Stimulated activated CD8-positive, alpha-beta memory T cell treated with anti-CD3 and anti-CD28 coated beads, Interleukin-4, amount 100 ng/mL, for 48 hours (primary cell): ENCODE results near the gene GUCY1A2.
"Not testable (repeated sequence)": the region's sequence is repeated elsewhere in the genome, so short reads cannot be mapped to it uniquely, and the experiment has no call there.

Source experiments
- DNase-seq: peaks from one replicate; pipeline ENCODE4 v3.0.0-alpha.2; 2020

GUCY1A2 gene

DNA sequence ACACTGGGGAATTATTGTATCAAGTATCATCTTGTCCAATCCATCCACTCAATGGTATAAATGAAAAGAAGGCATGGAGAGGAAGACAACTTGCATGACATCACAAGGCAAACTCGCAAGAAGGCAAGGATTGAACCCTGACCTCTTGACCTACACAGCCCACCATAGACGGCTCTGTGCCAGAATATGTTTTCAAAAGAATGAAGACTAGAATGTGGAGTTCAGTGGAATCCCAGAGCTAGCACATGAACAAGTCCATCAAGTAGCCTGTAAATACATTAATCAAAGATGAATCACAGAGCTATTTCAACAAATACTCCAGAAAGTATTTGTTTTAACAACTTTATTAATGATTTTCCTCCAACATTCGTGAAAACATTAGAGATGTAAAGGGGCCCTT is 189.7 kb downstream of the GUCY1A2 start:
- no peak for DNase-seq

GRCh38 chr11:106827687-106828086 is 190.6 kb downstream of the GUCY1A2 start:
- DNase-seq = no peak

DNA sequence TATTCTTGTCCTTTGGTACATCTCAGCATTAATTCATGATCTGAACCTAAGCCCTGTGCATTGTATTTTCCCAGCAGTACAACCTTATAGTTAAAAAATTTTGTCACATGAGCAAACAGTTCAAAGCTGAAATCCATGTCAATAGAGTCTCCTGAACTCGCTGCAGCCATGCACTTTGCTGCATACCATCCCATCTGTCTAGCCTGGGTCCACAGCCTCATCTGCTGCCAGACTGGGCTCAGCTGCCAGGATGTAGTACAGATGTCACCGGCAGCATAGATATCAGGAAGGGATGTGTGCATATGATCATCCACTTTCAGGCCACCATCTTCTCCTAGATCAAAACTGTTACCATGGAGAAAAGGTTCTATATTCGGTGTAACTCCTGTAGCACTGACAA is 191.7 kb downstream of the GUCY1A2 start:
- DNase-seq = not testable (repeated sequence)

DNA sequence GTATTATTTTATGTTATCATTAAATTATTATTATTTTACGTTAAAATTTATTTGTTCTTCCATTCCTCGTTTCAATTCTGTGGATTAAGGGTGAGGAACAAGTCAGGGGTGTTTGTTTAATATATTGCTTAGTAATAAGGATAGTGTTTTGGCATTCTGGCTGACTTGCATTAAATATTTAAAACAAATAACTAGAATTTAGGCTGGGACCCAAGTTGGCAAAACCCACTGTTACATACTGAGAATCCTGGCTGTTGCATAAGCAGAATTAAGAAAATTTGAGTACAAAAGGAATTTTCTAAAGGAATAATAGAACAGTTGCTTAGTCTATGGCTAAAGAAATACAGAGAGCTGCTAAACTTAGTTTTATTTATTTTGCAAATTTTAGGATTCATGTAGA is 196.4 kb downstream of the GUCY1A2 start:
- DNase-seq = no peak

- no peak for DNase-seq
These were observed 197.0 kb downstream of the GUCY1A2 start for GRCh38 chr11:106821291-106821690.

DNA sequence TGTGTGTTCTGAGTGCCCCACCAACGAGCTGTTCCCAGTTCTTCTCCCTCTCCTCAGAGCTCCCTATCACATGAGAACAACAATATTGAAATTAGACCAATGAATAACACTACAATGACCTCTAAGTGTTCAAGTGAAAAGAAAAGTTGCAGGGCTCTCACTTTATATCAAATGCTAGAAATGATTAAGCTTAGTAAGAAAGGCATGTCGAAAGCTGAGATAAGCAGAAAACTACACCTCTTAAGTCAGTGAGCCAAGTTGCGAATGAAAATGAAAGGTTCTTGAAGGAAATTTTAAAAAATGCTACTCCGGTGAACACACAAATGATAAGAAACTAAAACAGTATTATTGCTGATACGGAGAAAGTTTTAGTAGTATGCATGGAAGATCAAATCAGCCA is 199.8 kb downstream of the GUCY1A2 start:
- DNase-seq = no peak

GRCh38 chr11:106815209-106815608 is 203.1 kb downstream of the GUCY1A2 start:
- no peak for DNase-seq

GRCh38 chr11:106813806-106814205 is 204.5 kb downstream of the GUCY1A2 start:
- no peak for DNase-seq

GRCh38 chr11:106794058-106794457 is 224.2 kb downstream of the GUCY1A2 start:
- DNase-seq = no peak

DNA sequence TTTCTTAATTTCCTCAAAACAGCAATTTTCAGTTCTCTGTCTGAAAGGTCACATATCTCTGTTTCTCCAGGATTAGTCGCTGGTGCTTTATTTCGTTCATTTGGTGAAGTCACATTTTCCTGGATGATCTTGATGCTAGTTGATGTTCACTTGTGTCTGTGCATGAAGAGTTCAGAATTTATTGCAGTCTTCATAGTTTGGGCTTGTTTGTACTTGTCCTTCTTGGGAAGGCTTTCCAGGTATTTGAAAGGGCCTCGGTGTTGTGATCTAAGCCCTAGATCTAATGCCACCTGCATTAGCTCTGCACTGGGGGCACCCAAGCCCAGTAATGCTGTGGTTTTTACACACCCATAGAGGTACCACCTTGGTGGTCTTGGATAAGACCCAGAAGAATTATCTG is 228.9 kb downstream of the GUCY1A2 start:
- DNase-seq = no peak

- no peak for DNase-seq
These were observed 230.8 kb downstream of the GUCY1A2 start for GRCh38 chr11:106787454-106787853.

GRCh38 chr11:106785913-106786650 is 232.2 kb downstream of the GUCY1A2 start:
- DNase-seq = no peak

GRCh38 chr11:106777302-106777701 is 241.0 kb downstream of the GUCY1A2 start:
- not testable (repeated sequence) for DNase-seq

DNA sequence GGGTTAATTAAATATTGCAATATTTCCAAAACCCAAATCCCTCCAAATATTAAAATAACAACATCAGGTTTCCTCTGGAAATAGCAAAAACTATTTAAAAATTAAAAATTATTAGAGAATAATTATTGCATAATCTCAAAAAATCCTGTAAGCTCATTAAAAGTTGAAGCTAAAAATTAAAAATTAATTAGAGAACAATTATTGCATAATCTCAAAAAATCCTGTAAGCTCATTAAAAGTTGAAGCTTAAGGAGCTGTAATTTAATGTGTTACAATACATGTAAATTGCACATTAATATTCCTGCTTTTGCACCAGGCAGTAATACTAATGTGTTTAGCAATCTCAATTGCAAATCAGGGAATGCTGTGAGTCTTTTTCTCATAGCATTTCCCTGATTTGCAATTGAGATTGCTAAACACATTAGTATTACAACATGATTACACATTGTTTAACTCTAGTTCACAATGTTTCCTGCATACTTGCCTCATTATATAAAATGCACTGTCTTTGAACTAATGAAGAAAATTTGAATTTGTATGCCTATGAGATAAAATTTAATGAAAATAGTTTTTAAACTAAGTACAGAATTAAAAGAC is 247.7 kb downstream of the GUCY1A2 start:
- DNase-seq = no peak

- no peak for DNase-seq
These were observed 252.6 kb downstream of the GUCY1A2 start for GRCh38 chr11:106765469-106766258.

- DNase-seq = no peak
These were observed 254.8 kb downstream of the GUCY1A2 start for GRCh38 chr11:106763501-106763900.

GRCh38 chr11:106761745-106762144 is 256.5 kb downstream of the GUCY1A2 start:
- no peak for DNase-seq

GRCh38 chr11:106761240-106761639 is 257.0 kb downstream of the GUCY1A2 start:
- DNase-seq = no peak

DNA sequence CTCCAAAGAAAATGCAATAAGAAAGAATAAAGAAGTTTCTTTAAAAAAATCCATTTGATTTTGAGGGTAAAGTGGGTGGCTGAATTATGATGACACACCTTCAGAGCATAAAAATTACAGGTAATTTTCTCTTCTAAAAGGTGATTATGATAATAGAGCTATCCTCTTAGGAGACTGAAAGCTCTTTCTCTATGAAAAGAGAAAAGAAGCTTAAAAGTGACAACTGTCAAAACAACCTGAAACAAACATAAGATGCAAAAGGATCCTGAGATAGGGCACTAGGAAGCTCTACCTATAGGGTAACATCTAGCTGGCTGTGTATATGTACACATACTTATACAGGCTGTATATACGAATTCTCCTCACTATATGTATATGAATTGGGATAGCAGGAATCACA is 270.2 kb downstream of the GUCY1A2 start:
- no peak for DNase-seq

- no peak for DNase-seq
These were observed 272.3 kb downstream of the GUCY1A2 start for GRCh38 chr11:106745941-106746340.

DNA sequence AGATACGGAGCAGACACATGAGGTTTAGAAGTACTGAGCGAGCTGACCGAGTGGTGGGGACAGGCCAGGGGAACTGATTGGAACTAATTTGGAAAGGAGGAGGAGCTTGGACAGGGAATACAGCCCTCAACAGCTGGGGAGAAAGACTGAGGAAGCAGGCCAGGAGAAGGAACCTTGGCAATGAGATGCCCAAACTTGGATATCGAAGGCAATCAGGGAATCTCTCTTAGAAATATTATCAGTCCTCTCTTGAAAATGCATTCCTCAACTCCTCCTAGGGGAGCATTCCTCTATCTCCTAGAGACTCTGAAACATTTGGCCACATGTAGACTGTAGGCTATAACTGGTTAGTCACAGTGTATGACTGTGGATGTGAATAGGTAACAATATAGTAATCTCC is 284.6 kb downstream of the GUCY1A2 start:
- no peak for DNase-seq

DNA sequence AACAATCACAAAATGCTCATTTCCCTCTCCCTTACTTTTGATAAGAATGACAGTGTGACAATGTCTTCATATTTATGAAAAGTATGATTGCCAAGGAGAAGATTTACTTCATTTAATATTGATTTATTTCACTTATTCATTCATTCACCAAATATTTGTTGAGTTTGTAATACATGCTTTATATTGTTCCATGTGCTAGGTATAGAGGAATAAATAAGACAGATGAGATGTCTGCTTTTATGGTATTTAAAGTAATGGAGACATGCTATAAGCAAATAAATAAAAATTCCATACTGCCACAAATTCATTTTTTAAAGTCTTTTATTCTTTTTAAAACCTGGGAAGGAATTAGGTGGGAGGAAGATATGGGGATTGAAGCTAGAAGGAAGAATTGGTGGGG is 289.4 kb downstream of the GUCY1A2 start:
- DNase-seq = no peak

DNA sequence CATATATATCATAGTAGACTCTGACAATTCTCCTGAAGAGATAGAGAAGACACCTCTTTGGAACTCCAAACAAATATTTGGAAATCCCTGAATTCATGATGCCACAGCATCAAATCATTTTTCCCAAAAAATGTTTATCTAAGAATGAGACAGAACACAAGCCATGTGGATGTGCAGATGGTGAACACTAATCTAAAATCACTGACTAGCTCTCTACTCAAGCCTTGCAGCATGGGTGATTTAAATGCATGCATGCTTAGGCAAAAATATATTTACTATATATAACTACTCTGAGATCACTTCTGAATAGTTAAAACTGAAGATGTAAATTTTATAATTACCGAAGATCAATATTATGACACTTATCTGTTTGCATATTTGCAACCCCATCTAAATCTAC is 289.9 kb downstream of the GUCY1A2 start:
- no peak for DNase-seq

DNA sequence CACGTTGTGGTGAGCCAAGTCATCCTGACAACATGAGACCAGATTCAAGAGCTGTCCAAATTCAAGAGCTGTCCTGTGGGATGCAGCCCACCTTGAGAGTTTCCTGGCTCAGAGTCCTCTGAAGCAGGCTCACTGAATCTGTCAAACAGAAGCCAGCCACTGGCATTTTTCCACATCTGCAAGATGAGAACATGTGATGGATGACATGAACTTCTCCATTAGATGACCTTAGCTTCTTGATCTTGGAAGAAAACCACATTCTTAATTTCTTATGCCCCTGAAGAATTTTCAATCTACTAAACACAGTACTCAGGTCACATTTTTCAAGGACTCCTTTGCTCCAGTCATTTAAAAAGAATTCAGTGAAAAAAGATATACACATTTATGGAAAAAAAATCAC is 291.0 kb downstream of the GUCY1A2 start:
- DNase-seq = no peak
